ENCODE data around the gene RNF19B. TPM values are rescaled to one million over a fixed set of nuclear protein-coding genes. Genes with fewer than 3 reads are reported as not detected.

Gene RNF19B
- total and polyA plus RNA-seq, 2 of the 8 experiments (the other 6 are each of a cell fraction or from before 2014, with no cell fraction given) = 9.2 to 11.2 TPM

DNA sequence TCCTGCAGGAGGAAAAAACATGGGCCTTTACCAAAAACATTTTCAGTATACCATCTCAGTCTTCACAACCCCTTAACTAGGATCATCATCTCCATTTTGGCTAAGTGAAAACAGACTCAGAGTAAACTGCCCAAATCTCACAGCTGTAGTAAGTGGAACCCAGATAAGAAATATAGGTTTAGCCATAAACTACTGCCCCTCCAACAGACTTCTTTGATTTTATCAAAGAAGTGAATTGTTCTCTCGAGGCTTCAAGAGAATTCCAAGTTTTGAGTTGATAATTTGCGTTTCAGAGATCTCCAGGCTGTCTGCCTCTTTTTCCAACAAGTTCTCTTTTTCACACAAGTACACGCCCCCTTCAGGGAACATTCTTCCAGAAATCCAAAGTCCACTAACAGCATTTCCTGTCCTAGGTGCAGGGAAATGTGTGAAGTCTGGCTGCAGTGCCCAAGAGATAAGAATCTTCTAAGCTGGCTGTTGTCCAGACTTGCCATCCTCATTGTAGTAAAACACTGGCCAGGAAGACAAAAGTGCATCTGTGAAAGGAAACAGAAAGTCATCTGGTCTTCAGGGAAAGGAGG is 30.8 kb downstream of the RNF19B start:
- H3K79me2 ChIP-seq (ENCODE audit: control insufficient read depth in 1 of 2, insufficient read depth in 2 of 2, low read length in 2 of 2) = no peaks in the 10 kb centered on the region
- H3K9ac ChIP-seq (replicated peaks in 1 of 4; ENCODE audit: extremely low read depth in 1 of 4, low read depth in 3 of 4, low read length in 3 of 4) = no peak overlapping the region
- no peaks in the 10 kb centered on the region; a peak in 1 of 7 replicates for H3K27me3 ChIP-seq (replicated peaks in 1 of 4; ENCODE audit: control insufficient read depth in 3 of 4, extremely low read depth in 1 of 4, insufficient read depth in 3 of 4, low read length in 3 of 4)
- H2BK20ac ChIP-seq (ENCODE audit: low read length) = no peak overlapping the region
- DNase-seq (ENCODE audit: low read depth in 1 of 2, low spot score in 2 of 2) (no peak), FAIRE-seq (no peak)
- no peak overlapping the region for H3K4ac ChIP-seq (replicated peaks; ENCODE audit: insufficient read length, low read depth, low read length)
- H3K14ac ChIP-seq (ENCODE audit: insufficient read length) = no peak overlapping the region
- no peak overlapping the region for H4K8ac ChIP-seq (ENCODE audit: extremely low read depth, insufficient read depth, low read length)
- 74% methylated on average over 3 of the region's 3 CpGs; no CpG with 5 or more reads in 1 of the 2 experiments for WGBS, 2 experiments (ENCODE audit: extremely low coverage in 1 of 2, insufficient coverage in 1 of 2, insufficient read length in 1 of 2, insufficient replicate concordance in 2 of 2, low coverage in 1 of 2, low lambda C conversion rate in 2 of 2, missing lambda C conversion rate in 1 of 2)
- H3K56ac ChIP-seq (replicated peaks; ENCODE audit: insufficient read length, low read depth, low read length) = no peak overlapping the region
- ChIA-PET POLR2A (ENCODE audit: partially characterized antibody) (interaction anchor here (0.5 to 1.5 kb wide), 4 partner anchors 11 to 153 kb away, joined by 3 read pairs; no protein-coding TSS in a partner anchor), CTCF (ENCODE audit: partially characterized antibody) (interaction anchor here (0.6 to 7.4 kb wide), 38 partner anchors 10 to 791 kb away, joined by 3 to 77 read pairs (median 4); partner anchors contain the start of genes AZIN2 and RNF19B)
- H3K4me2 ChIP-seq (ENCODE audit: insufficient read depth in 1 of 2, low read depth in 2 of 2, low read length in 2 of 2) = no peak overlapping the region
- no peaks in the 10 kb centered on the region; the same call in 1 of the 2 replicates for H3K23me2 ChIP-seq (ENCODE audit: low read depth, low read length)
- H3K79me1 ChIP-seq (ENCODE audit: low read depth, low read length) = no peaks in the 10 kb centered on the region
- no peak overlapping the region for H2AFZ ChIP-seq (ENCODE audit: low read length)
- H3K9me3 ChIP-seq (ENCODE audit: insufficient read depth in 2 of 2, low read depth in 1 of 2, low read length in 1 of 2) = no peaks in the 10 kb centered on the region
- no peak overlapping the region for H4K91ac ChIP-seq (replicated peaks; ENCODE audit: insufficient read length, low read length)
- H4K5ac ChIP-seq (ENCODE audit: insufficient read length, low read depth, low read length) = no peak overlapping the region
- no peaks in the 10 kb centered on the region; a peak in 1 of 7 replicates for H3K4me1 ChIP-seq (replicated peaks in 1 of 4; ENCODE audit: control insufficient read depth in 3 of 4, insufficient read depth in 4 of 4, low read length in 3 of 4)
- H3K27ac ChIP-seq (ENCODE audit: low read depth, low read length) = no peak overlapping the region
- H2BK5ac ChIP-seq (ENCODE audit: low read depth, low read length) = no peak overlapping the region
- no peak overlapping the region for H3K4me3 ChIP-seq (ENCODE audit: extremely low read depth in 1 of 4, insufficient read depth in 2 of 4, low read depth in 3 of 4, low read length in 4 of 4)
- H3K18ac ChIP-seq (ENCODE audit: extremely low read depth, low read length) = no peak overlapping the region
- H3K36me3 ChIP-seq (ENCODE audit: control insufficient read depth in 2 of 4, insufficient read depth in 4 of 4, low read length in 3 of 4) = peaks cover 0 to 4% (median 2%) of the 10 kb centered on the region in 4 experiments; a peak in 1 of 8 replicates
- no peak overlapping the region for H3K23ac ChIP-seq (ENCODE audit: insufficient read length)
- no peak overlapping the region for H2BK120ac ChIP-seq (replicated peaks; ENCODE audit: low read depth, low read length)
- no peak overlapping the region for H2BK12ac ChIP-seq (ENCODE audit: low read depth, low read length)
- H4K20me1 ChIP-seq (replicated peaks in 1 of 2; ENCODE audit: control insufficient read depth in 1 of 2, insufficient read depth in 2 of 2, low read length in 2 of 2) = peaks cover 2 to 4% of the 10 kb centered on the region in 2 experiments
- no peak overlapping the region for H2AK5ac ChIP-seq (ENCODE audit: low read depth, low read length)
- no peak overlapping the region for H2BK15ac ChIP-seq (ENCODE audit: low read length)
- TF ChIP-seq GTF2F1 (IDR thresholded peaks at IDR 0.05; ENCODE audit: borderline replicate concordance, low read depth, low read length) = no peak
- TF ChIP-seq CEBPB (IDR thresholded peaks at IDR 0.05; ENCODE audit: low read depth, low read length) = no peak
- TF ChIP-seq CBX8 (IDR thresholded peaks at IDR 0.05; ENCODE audit: borderline replicate concordance, low read depth, low read length) = no peak
